ENCODE data around the gene THEM4.

DNA sequence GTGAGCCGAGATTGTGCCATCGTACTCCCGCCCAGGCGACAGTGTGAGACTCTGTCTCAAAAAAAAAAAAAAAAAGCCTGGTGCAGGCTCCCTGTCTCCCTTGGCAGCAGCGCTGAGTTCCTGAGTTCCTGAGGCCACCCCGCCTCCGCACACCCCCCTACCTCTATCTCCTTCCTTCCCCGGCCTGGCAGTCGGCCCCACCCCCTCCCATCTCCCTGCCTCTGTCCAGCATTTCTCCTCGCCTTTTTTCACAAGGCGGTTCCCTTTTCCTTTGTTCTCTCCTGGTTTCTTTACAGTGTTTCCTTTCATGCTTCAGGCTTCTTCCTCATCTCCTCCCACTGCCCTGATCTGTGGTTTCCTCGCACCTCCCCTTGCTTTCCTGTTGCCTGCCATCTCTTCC lies 80.4 kb downstream of the THEM4 start:
- TF ChIP-seq RARB (CRISPR knock-in tag; IDR thresholded peaks at IDR 0.05) (no peak), ZFP30 (CRISPR knock-in tag; IDR thresholded peaks at IDR 0.05) (no peak), BACH2 (CRISPR knock-in tag; IDR thresholded peaks at IDR 0.05; ENCODE audit: borderline replicate concordance) (no peak), ZFP3 (CRISPR knock-in tag; IDR thresholded peaks at IDR 0.05) (no peak), ZNF8 (CRISPR knock-in tag; IDR thresholded peaks at IDR 0.05) (no peak)
- TF ChIP-seq, protein P1, sequence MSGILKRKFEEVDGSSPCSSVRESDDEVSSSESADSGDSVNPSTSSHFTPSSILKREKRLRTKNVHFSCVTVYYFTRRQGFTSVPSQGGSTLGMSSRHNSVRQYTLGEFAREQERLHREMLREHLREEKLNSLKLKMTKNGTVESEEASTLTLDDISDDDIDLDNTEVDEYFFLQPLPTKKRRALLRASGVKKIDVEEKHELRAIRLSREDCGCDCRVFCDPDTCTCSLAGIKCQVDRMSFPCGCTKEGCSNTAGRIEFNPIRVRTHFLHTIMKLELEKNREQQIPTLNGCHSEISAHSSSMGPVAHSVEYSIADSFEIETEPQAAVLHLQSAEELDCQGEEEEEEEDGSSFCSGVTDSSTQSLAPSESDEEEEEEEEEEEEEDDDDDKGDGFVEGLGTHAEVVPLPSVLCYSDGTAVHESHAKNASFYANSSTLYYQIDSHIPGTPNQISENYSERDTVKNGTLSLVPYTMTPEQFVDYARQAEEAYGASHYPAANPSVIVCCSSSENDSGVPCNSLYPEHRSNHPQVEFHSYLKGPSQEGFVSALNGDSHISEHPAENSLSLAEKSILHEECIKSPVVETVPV (CRISPR knock-in tag; IDR thresholded peaks at IDR 0.05) = no peak
- TF ChIP-seq, protein P2, sequence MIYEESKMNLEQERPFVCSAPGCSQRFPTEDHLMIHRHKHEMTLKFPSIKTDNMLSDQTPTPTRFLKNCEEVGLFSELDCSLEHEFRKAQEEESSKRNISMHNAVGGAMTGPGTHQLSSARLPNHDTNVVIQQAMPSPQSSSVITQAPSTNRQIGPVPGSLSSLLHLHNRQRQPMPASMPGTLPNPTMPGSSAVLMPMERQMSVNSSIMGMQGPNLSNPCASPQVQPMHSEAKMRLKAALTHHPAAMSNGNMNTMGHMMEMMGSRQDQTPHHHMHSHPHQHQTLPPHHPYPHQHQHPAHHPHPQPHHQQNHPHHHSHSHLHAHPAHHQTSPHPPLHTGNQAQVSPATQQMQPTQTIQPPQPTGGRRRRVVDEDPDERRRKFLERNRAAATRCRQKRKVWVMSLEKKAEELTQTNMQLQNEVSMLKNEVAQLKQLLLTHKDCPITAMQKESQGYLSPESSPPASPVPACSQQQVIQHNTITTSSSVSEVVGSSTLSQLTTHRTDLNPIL (CRISPR knock-in tag; IDR thresholded peaks at IDR 0.05; ENCODE audit: low read depth) = no peak
